ENCODE measurements around the gene UBC. TPM values are rescaled to one million over a fixed set of nuclear protein-coding genes. Genes with fewer than 3 reads are reported as not detected.
A peak's percentile ranks its signal among the peaks of the same experiment; 100 is the strongest.

The UBC gene
- total RNA-seq, 1 donor from 2014 or later: 1,214 TPM

DNA sequence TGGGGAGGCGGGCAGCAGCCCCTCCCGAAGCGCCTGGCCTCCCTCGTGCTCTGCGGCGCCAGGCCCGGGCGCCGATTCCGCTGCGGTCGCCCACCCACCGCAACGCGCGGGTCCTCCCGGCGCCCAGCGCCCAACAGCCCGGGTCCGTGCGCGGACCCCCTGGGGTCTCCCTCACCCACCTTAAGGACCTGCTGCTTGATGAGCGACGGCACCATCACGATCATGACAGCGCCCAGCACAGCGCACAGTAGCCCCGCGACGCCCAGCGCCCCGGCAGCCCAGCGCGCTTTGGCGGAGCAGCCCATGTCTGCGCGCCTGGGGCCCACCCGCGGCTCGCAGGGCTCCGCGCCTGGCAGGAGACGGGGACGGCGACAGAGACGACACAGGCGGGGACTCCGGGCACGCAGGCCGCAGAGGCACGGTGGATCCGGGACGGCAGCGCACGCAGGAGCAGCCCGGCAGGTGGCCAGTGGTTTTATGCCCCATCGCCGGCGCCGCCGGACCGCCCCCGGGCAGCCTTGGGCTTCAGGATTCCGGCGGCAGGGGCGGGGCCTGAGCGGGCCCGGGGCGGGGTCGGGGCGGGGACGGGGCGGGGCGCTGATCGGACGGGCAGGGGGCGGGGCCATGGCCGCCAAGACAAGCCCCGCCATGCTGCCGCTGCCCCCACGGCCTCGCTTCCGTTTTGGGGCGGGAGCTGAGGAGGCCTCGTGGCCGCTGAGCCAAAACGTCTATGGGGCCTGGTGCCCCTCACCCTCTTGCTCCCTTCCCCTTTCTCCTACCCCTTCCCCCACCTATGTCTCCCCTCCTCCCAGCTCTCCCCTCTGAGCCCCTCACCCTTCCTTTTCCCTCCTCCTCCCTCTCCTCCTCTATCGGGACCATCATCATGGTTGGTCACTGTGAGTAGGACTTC is 50.8 kb downstream of the UBC start, which contains the start of gene SCARB1:
TSS of gene SCARB1 (minus strand) at position 449 of the 910 bp plus-strand sequence. CDS start at position 305, 144 bp downstream.
- H3K4me1 ChIP-seq (ENCODE audit: insufficient read depth, low read length): peaks cover 21% of the 10 kb centered on the region
- no peaks in the 10 kb centered on the region for H3K9me3 Mint-ChIP-seq (ENCODE audit: unreplicated experiment)
- peak within 1 kb of the TSS; percentile 84 for H3K4me3 Mint-ChIP-seq (ENCODE audit: unreplicated experiment)
- peak within 1 kb of the TSS; percentile 98 for H3K4me2 ChIP-seq (ENCODE audit: low read length)
- peak within 1 kb of the TSS; percentile 80 for H3K9ac ChIP-seq (ENCODE audit: low read length)
- peak within 1 kb of the TSS; percentile 72 for H3K4me3 ChIP-seq (ENCODE audit: insufficient read depth, low read depth, low read length)
- peaks cover 2% of the 10 kb centered on the region for H3K36me3 Mint-ChIP-seq (ENCODE audit: low read depth, unreplicated experiment)
- H2AFZ ChIP-seq (ENCODE audit: low read depth, low read length): peak within 1 kb of the TSS; percentile 94
- TF ChIP-seq EZH2 (IDR thresholded peaks at IDR 0.05; ENCODE audit: insufficient read depth, low read length): no peak
- TF ChIP-seq, protein P1, sequence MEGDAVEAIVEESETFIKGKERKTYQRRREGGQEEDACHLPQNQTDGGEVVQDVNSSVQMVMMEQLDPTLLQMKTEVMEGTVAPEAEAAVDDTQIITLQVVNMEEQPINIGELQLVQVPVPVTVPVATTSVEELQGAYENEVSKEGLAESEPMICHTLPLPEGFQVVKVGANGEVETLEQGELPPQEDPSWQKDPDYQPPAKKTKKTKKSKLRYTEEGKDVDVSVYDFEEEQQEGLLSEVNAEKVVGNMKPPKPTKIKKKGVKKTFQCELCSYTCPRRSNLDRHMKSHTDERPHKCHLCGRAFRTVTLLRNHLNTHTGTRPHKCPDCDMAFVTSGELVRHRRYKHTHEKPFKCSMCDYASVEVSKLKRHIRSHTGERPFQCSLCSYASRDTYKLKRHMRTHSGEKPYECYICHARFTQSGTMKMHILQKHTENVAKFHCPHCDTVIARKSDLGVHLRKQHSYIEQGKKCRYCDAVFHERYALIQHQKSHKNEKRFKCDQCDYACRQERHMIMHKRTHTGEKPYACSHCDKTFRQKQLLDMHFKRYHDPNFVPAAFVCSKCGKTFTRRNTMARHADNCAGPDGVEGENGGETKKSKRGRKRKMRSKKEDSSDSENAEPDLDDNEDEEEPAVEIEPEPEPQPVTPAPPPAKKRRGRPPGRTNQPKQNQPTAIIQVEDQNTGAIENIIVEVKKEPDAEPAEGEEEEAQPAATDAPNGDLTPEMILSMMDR (IDR thresholded peaks at IDR 0.05; ENCODE audit: insufficient read depth, low read depth, low read length): no peak
- no peaks in the 10 kb centered on the region for H4K20me1 ChIP-seq (ENCODE audit: insufficient read depth, low read length)
- H3K9me3 ChIP-seq (ENCODE audit: insufficient read depth, low read depth, low read length): no peaks in the 10 kb centered on the region
- H3K27ac ChIP-seq (ENCODE audit: low read depth, low read length): peak within 1 kb of the TSS; percentile 37
- no peak for FAIRE-seq
- no peaks in the 10 kb centered on the region for H3K79me2 ChIP-seq (ENCODE audit: insufficient read depth, low read length)
- H3K27ac Mint-ChIP-seq (ENCODE audit: unreplicated experiment): peak within 1 kb of the TSS; percentile 88
- H3K4me1 Mint-ChIP-seq (ENCODE audit: low read depth, unreplicated experiment): peaks cover 7% of the 10 kb centered on the region
- H3K27me3 Mint-ChIP-seq (ENCODE audit: low read depth, unreplicated experiment): peaks cover 5% of the 10 kb centered on the region
- no peaks in the 10 kb centered on the region for H3K36me3 ChIP-seq (ENCODE audit: insufficient read depth, low read length)
- no peaks in the 10 kb centered on the region for H3K27me3 ChIP-seq (ENCODE audit: insufficient read depth, low read length)
- DNase-seq (ENCODE audit: low read depth): peak; percentile 33

DNA sequence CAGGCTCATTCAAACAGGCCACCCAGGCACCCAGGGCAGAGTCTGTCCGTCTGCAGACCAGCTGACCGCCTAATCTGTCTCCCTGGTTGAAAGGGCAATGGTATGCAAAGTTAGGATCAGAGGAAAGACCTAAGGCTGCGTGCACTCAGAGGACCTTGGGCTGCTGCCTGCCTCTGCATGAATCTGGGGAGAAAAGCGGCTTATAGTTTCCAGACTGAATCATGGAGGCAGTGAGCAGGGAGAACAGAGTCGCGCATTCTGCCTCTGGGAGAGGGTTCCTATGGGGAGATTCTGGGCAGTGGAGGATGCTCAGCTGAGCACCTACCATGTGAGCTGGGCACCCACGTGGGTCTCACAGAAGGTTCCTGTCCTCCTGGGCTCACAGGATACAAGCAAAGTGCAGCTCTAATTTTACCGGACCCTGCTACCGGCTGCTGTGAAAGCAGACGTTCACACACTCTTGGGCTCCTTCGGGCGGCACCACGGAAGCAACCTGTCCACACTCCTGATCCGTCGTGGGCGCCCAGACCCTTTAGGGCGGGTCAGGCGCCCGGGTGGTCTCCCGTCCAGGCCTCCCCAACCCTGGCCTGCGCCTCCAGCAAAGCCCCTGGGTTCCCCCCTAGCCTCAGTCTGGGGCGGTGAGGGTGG is 51.6 kb downstream of the UBC start:
- peaks cover 21% of the 10 kb centered on the region for H3K4me1 ChIP-seq (ENCODE audit: insufficient read depth, low read length)
- Mint-ChIP-seq H3K27ac (ENCODE audit: unreplicated experiment) (peak overlapping the region; percentile 69), H3K27me3 (ENCODE audit: low read depth, unreplicated experiment) (peaks cover 3% of the 10 kb centered on the region), H3K9me3 (ENCODE audit: unreplicated experiment) (no peaks in the 10 kb centered on the region), H3K36me3 (ENCODE audit: low read depth, unreplicated experiment) (peaks cover 2% of the 10 kb centered on the region), H3K4me3 (ENCODE audit: unreplicated experiment) (peak overlapping the region; percentile 84), H3K4me1 (ENCODE audit: low read depth, unreplicated experiment) (peaks cover 7% of the 10 kb centered on the region)
- TF ChIP-seq, protein P1 (IDR thresholded peaks at IDR 0.05; ENCODE audit: insufficient read depth, low read depth, low read length): no peak
- TF ChIP-seq EZH2 (IDR thresholded peaks at IDR 0.05; ENCODE audit: insufficient read depth, low read length): no peak
- FAIRE-seq: no peak
- H2AFZ ChIP-seq (ENCODE audit: low read depth, low read length): peak overlapping the region; percentile 94
- H3K36me3 ChIP-seq (ENCODE audit: insufficient read depth, low read length): no peaks in the 10 kb centered on the region
- peak overlapping the region; percentile 72 for H3K4me3 ChIP-seq (ENCODE audit: insufficient read depth, low read depth, low read length)
- H3K27me3 ChIP-seq (ENCODE audit: insufficient read depth, low read length): no peaks in the 10 kb centered on the region
- no peak for DNase-seq (ENCODE audit: low read depth)
- H3K9me3 ChIP-seq (ENCODE audit: insufficient read depth, low read depth, low read length): no peaks in the 10 kb centered on the region
- H3K79me2 ChIP-seq (ENCODE audit: insufficient read depth, low read length): no peaks in the 10 kb centered on the region
- H4K20me1 ChIP-seq (ENCODE audit: insufficient read depth, low read length): peaks cover 4% of the 10 kb centered on the region
- H3K9ac ChIP-seq (ENCODE audit: low read length): peak overlapping the region; percentile 80
- H3K4me2 ChIP-seq (ENCODE audit: low read length): peak overlapping the region; percentile 98
- no peak overlapping the region for H3K27ac ChIP-seq (ENCODE audit: low read depth, low read length)
